AML-193 (cell line): ENCODE results near the gene ZBTB48.
"Not testable (repeated sequence)": the region's sequence is repeated elsewhere in the genome, so short reads cannot be mapped to it uniquely, and the experiment has no call there.

ENCODE experiments used
- DNase-seq, 2 experiments: peaks; one replicate each; lab custom pipeline; 2025; lab: John Stamatoyannopoulos, UW

ZBTB48 gene

GRCh38 chr1:6591222-6591621 lies 11.4 kb downstream of the ZBTB48 start:
- DNase-seq = peak; percentile 25 to 50

DNA sequence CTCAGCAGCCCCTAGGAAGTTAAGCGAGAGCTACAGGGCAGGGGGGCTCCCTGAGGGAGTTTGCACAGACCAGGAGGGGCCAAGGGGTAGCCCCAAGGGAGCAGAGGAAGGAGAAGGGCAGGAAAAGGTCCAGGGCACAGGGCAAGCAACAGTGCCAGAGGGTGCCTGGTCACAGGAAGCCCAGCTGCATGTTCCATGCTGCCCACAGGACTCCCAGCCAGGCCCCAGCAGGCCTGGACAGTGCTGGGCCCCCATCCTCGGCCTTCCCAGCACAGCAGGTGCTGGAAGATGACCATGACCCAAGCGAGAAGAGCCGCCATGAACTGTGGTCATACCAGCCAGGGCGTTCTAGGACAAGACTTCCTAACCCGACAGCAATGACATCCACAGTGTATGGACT lies 11.8 kb downstream of the ZBTB48 start:
- no peak for DNase-seq

GRCh38 chr1:6592441-6592840 lies 12.6 kb downstream of the ZBTB48 start:
- DNase-seq = no peak

- DNase-seq = no peak
These were observed 13.2 kb downstream of the ZBTB48 start for GRCh38 chr1:6592865-6593593.

DNA sequence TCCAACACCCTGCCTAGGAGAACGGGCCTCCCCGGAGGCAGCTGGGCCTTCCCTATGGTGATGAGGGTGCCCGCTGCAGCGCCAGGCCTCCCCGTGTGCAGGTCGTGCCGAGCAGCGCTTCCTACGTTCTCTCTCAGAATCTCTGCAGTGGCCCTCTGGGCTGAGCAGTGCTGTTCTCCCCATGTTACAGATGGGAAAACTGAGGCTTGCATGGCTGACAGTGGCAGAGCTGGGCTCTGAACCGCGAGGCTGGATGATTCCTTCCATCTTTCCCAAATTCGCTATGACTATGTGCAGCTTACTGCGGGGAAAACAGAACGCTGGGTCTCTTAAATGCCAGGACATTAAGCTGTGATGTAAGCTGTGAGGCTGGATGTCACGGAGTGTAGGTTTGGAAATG lies 14.0 kb downstream of the ZBTB48 start:
- no peak for DNase-seq

DNA sequence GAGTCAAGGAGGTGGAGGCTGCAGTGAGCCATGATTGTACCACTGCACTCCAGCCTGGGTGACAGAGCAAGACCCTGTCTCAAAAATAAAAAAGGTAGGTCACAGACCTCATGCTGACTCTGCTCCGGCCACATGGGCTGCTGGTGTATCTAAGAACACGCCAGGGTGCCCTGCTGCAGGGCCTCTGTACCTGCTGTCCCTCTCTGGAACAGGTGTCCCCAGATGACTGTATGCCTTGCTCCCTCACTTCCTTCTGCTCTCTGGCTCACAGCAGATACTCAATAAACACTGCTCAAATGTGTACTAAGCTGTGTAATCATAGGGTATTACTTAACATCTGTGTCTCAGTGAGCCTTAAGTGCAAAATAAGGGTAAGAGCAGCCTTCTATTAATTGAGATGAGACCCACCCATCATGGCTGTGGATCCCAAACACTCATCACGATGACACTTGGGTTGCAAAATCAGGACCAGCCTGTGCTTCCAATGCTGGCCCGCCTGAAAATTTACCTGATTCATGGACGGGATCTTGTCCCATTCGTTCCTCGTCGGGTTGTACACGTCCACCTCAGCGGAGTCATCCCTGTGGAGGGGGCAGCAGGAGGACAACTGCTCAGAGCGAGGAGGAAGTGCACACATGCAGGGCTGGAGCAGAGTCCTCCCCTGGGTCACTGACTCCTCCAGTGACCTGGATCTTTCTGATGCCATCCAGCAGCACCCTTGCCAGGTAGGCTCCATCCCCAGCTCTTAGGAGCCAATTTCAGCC lies 15.4 kb downstream of the ZBTB48 start:
- DNase-seq = no peak

GRCh38 chr1:6596351-6596750 lies 16.6 kb downstream of the ZBTB48 start:
- no peak for DNase-seq

- DNase-seq = no peak
These were observed 17.3 kb downstream of the ZBTB48 start for GRCh38 chr1:6596886-6597776.

DNA sequence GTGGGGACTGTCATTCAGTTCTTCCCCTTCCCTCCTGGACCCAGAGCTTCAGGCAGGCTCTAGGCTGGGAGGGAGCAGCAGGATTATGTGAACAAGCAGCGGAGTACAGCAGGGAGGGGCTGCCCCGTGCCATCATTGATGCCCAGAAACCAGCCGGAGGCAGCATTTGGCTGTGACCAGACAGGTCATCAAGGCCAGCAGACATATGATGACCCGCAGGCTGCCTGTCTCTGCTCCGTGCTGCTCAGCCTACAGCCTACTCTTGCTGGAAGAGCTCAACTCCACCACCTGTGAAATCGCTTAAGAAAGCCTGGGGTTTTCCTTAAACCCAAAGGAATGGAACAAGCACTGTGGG lies 18.0 kb downstream of the ZBTB48 start:
- DNase-seq = no peak

DNA sequence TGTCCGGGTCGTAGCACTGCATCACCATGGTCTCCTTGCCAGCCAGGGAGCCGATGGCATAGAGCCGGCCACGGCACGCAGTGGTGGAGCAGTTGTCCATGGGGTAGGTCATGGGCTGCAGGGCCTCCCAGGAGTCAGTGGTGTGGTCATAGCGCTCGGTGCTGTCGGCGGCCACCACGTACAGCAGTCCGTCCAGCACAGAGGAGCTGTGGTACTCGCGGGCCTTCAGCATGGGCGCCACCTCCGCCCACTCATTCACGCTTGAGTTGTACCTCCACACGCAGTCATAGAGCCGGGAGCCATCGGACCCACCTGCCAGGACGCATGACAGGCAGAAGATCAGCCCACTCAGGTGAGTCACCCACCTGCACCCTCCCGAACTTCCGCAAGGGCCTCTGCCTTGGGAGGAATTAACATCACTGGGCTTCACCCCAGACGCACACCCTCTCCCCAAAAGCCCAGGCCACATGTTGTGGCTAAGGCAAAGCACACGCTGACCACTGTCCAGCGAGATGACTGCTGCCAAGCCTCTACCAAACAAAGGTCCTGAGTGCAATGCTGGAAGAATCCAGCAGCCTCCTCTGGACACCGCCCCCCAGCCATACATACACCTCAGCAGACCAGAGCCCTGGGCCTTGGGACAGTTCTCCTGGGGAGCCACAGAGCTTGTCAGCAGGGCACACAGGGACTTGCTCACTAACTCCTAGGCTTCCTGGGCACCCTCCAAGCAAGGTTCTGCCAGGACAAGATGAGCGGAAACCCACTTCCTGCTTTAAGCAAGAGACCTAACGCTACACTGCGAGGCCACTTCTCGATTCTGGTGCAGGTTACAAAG lies 19.6 kb downstream of the ZBTB48 start:
- peak; percentile 86 to 87 for DNase-seq

DNA sequence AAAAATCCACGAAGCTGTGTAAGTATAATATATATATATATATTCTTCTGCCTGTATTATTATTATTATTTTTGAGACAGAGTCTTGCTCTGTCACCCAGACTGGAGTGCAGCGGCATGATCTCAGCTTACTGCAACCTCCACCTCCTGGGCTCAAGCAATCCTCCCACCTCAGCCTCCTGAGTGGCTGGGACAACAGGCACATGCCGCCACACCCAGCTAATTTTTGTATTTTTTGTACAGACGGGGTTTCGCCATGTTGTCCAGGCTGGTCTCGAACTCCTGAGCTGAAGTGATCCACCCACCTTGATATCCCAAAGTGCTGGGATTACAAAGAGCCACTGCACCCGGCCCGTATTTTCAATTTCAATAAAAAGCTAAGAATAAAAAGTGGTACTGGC lies 20.2 kb downstream of the ZBTB48 start:
- not testable (repeated sequence) for DNase-seq

- no peak for DNase-seq
These were observed 20.7 kb downstream of the ZBTB48 start for GRCh38 chr1:6600410-6601048.

DNA sequence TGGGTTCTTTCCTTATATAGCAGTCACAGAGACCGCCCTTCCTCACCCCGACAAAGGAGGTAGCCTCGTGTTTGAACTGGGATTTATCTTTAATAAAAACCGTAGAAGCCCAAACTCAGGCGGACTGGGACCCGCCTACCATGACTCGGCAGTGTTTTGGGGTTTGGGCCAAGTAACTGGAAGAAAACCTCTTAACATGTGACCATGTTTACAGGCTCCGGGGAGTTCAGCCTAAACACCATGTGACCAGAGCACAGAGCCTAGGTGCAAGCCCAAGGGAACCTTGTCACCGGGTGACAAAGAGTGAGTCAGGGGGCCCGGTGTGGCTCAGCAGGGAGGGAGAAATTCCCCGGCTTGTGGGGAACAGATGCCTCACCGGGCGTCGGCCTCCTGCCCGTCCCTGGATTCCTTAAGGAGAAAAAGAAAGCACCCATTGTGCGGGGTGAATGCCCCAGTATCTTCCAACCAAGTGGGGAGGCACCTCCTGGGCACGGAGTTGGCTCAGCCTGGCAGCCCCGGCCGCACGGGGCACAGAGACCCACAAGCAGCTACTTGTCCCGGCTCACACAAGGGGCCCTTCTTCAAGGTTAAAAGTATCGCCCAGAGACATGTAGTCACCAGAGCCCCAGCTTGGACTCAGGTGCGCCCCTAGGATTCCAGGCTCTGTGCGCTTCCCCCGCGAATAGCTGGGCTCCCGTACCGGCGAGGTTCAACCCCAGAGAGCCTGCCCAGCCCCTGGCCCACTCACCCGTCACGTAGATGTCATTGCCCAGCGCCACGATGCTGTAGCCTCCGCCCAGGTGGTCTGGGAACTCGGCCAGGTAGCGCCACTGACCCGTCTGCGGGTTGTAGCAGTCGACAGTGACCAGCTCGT lies 21.5 kb downstream of the ZBTB48 start:
- peak; percentile 91 to 93 for DNase-seq

- DNase-seq = no peak
These were observed 22.3 kb downstream of the ZBTB48 start for GRCh38 chr1:6601923-6602668.

DNA sequence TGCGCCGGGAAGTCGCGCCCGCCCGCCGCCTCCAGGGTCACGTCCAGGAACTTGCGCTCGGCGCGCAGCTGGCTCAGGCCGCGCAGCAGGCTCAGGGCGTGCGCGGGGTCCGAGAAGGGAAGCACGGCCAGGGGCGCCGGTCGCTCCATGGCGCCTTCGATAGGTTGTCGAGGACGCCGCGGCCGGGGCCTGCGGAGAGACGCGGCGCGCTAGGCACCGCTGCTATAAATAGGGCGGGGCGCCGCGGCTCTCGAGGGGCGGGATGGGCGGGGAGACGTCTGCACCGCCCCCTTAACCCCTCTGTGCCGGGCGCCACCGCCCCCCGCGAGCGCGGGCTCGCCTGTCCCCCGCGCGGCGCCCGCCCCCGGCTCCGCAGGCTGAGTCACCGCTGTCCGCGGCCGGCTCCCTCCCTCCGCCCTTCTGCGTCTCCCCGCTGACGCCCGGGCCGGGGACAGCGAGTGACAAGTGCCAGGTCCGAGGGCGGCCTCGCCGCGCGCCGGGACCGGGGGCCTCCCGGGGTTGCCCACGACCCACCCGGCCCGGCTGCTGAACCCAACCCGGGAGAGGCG lies 23.0 kb downstream of the ZBTB48 start, which contains the start of gene KLHL21:
KLHL21 (minus strand) TSS at position 201 of the 569 bp plus-strand sequence; CDS start at position 149, 52 bp downstream.
- DNase-seq = peak; percentile 87 to 89

GRCh38 chr1:6603238-6603914 lies 23.6 kb downstream of the ZBTB48 start:
- DNase-seq = peak; percentile 36 to 52

DNA sequence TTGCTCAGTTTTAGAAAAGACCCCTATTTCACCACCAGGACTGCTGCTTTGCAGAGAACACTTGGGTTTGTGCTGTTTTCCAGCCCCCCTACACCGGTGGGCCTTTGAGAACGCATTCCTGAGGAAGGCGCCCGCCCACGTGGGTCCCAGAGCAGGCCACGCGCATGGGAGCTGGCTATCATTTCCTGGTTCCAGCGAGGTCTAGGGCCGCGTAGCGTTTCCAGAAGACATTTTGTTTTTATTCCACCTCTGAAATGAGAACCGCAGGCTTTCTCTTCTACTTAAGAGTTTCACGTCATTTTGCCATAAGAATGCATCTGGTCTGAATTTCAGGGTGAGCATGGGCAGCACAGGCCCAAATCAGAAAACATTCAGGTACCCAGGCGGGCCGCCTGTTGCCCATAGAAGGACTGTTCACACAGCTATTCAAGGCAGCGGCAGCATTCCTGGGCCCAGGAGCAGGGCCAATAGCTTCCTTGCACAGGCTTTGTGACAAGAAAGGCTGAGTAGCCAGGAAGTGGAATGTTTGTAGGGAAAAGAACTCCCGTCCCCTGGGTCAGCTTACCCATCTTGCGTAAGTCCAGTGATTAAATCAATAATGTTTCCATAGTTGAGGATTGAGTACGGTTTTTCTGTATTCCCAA lies 24.2 kb downstream of the ZBTB48 start:
- DNase-seq = peak in 1 of 2 experiments; percentile 52
